Stomach (tissue), 4 donors: ENCODE data around the gene FAM217B.

ENCODE experiments used
- EP300 ChIP-seq: sonication (generic); formaldehyde crosslinking; IDR thresholded peaks from one replicate; pipeline ENCODE4 v1.6.1; 2017; ENCODE audit warnings: antibody characterized with exemption
- POLR2A ChIP-seq, 4 donors: fragments of 450-650 bp; IDR thresholded peaks; one replicate each; pipeline ENCODE4 v1.6.1; 2016; ENCODE audit warnings: antibody characterized with exemption in 4 of 4, control low read depth in 2 of 4, mild to moderate bottlenecking in 1 of 4, moderate library complexity in 1 of 4
- TF ChIP-seq, protein P1 (sequence below), 7 experiments: fragments of 450-650 bp in 4 of 7; fragments of 200-600 bp in 3 of 7; sonication (generic) in 3 of 7; IDR thresholded peaks; one replicate each; pipeline ENCODE4 v1.5.1; 2016 to 2019; ENCODE audit warnings: antibody characterized with exemption in 7 of 7, control low read depth in 2 of 7, mild to moderate bottlenecking in 1 of 7

DNA sequence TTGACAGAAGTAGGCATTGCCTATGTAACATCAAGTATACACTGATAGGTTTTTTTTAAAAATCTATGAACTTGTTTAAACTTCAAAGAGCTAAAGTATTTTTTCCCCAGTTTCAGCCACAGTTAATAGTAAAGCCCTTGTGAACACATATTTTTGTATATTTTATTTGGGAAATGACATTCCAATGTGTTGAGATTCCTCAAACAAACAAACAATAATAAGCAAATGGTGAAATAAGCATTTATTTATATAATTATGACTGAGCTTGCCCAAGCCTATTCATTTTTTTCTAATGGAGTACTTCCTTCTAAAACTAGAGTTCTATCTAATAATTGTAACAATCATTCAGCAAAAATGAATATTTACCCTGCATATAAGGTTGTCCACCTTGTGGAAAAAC is 19.2 kb upstream of the FAM217B start:
- TF ChIP-seq POLR2A (IDR thresholded peaks at IDR 0.05): no peak
- TF ChIP-seq, protein P1, sequence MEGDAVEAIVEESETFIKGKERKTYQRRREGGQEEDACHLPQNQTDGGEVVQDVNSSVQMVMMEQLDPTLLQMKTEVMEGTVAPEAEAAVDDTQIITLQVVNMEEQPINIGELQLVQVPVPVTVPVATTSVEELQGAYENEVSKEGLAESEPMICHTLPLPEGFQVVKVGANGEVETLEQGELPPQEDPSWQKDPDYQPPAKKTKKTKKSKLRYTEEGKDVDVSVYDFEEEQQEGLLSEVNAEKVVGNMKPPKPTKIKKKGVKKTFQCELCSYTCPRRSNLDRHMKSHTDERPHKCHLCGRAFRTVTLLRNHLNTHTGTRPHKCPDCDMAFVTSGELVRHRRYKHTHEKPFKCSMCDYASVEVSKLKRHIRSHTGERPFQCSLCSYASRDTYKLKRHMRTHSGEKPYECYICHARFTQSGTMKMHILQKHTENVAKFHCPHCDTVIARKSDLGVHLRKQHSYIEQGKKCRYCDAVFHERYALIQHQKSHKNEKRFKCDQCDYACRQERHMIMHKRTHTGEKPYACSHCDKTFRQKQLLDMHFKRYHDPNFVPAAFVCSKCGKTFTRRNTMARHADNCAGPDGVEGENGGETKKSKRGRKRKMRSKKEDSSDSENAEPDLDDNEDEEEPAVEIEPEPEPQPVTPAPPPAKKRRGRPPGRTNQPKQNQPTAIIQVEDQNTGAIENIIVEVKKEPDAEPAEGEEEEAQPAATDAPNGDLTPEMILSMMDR (IDR thresholded peaks at IDR 0.05): no peak
- TF ChIP-seq EP300: no peak
